GM21423 (cell line): Measurements from ENCODE around the gene OLFML1.
"Not testable (repeated sequence)": the region's sequence is repeated elsewhere in the genome, so short reads cannot be mapped to it uniquely, and the experiment has no call there.

Experiments
- ATAC-seq: cut with Tn5 transposase; IDR thresholded peaks from one replicate; pipeline ENCODE4 v1.9.1; 2021; ENCODE audit warnings: mild to moderate bottlenecking, moderate library complexity; ENCODE audit not compliant: unreplicated experiment

OLFML1 gene

GRCh38 chr11:7511401-7511800, 26.1 kb downstream of the OLFML1 start:
- no peak for ATAC-seq

GRCh38 chr11:7512525-7513233, 27.4 kb downstream of the OLFML1 start:
- ATAC-seq, result peak; percentile 69

- ATAC-seq, result peak; percentile 59
Observed at GRCh38 chr11:7513234-7514098, 28.2 kb downstream of the OLFML1 start, which contains the start of gene PPFIBP2. Gene PPFIBP2 (plus strand): TSS chr11:7513999. CDS start chr11:7549476, 35,477 bp downstream.

GRCh38 chr11:7514099-7514591, 28.8 kb downstream of the OLFML1 start:
- ATAC-seq, result no peak

- no peak for ATAC-seq
Observed at GRCh38 chr11:7515447-7515886, 30.2 kb downstream of the OLFML1 start.

- no peak for ATAC-seq
Observed at GRCh38 chr11:7516475-7516874, 31.2 kb downstream of the OLFML1 start.

GRCh38 chr11:7517743-7518142, 32.4 kb downstream of the OLFML1 start:
- not testable (repeated sequence) for ATAC-seq

GRCh38 chr11:7518811-7519562, 33.7 kb downstream of the OLFML1 start:
- ATAC-seq, result no peak

- ATAC-seq, result peak; percentile 58
Observed at GRCh38 chr11:7520011-7520942, 35.0 kb downstream of the OLFML1 start.

- ATAC-seq, result peak; percentile 76
Observed at GRCh38 chr11:7520981-7521487, 35.7 kb downstream of the OLFML1 start.

GRCh38 chr11:7522121-7522520, 36.8 kb downstream of the OLFML1 start:
- ATAC-seq, result no peak

GRCh38 chr11:7522546-7522945, 37.2 kb downstream of the OLFML1 start:
- no peak for ATAC-seq

GRCh38 chr11:7523416-7524210, 38.3 kb downstream of the OLFML1 start:
- ATAC-seq, result no peak

- no peak for ATAC-seq
Observed at GRCh38 chr11:7524462-7525235, 39.3 kb downstream of the OLFML1 start.

- ATAC-seq, result no peak
Observed at GRCh38 chr11:7525424-7525823, 40.1 kb downstream of the OLFML1 start.

GRCh38 chr11:7527029-7527428, 41.7 kb downstream of the OLFML1 start:
- ATAC-seq, result peak; percentile 42

GRCh38 chr11:7528514-7529049, 43.3 kb downstream of the OLFML1 start:
- no peak for ATAC-seq
